SK-N-SH treated with all-trans-retinoic acid at 6 μM for 48 hours (cell line): ENCODE data around the gene GRID2IP.

Source experiments
- ESRRG ChIP-seq: fragments of 250-450 bp; sonication (Bioruptor Pico); IDR thresholded peaks from 2 replicates; pipeline ENCODE4 v1.6.1; 2021; ENCODE audit warnings: mild to moderate bottlenecking
- TOX ChIP-seq: fragments of 250-450 bp; sonication (Bioruptor Pico); IDR thresholded peaks from 2 replicates; pipeline ENCODE4 v1.8.0; 2021; ENCODE audit warnings: mild to moderate bottlenecking, moderate library complexity, borderline replicate concordance
- ZNF70 ChIP-seq: fragments of 450-650 bp; formaldehyde crosslinking; IDR thresholded peaks from 2 replicates; pipeline ENCODE4 v1.5.0; 2020; ENCODE audit warnings: mild to moderate bottlenecking, moderate library complexity
- TF ChIP-seq, protein P1 (sequence below): fragments of 250-450 bp; sonication (Bioruptor Pico); IDR thresholded peaks from 2 replicates; pipeline ENCODE4 v1.8.0; 2020; ENCODE audit warnings: mild to moderate bottlenecking, moderate library complexity, borderline replicate concordance

DNA sequence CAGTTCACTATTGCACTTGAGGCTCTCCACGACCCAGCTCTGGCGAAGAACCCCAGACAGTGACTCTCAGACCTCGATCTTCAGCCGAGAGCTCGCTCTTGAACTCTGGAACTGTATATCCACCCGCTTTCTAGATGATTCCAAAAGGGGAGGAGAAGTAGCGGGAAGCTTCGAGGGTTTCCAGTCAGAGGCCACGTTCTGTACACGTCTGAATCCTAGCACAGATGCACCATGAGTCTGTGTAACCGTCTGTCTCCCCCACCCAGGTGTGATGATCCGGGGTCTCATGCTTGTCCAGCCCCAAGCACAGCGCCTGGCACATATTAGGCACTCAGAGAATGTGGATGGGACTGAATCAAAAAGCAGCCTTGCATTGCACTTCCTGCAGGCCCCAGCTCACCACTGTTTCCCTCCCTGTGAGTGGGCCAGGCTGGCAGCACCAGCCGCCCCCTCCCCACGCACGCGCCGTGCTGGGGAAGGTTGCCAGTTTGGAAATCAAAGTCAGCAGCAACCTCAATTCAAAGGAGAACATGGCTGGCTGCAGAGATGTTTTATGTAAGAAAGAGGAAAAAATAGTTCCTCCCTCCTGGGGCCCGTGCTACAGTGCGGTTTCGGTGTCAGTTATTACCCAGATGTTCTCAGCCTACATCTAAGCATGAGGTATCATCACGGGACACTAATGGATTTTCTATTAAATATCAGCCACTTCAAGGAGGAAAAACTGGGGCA, 5.7 kb downstream of the GRID2IP start:
- no peak for TF ChIP-seq TOX (CRISPR knock-in tag)
- no peak for TF ChIP-seq ESRRG (CRISPR knock-in tag)
- no peak for TF ChIP-seq ZNF70 (CRISPR knock-in tag)
- TF ChIP-seq, protein P1, sequence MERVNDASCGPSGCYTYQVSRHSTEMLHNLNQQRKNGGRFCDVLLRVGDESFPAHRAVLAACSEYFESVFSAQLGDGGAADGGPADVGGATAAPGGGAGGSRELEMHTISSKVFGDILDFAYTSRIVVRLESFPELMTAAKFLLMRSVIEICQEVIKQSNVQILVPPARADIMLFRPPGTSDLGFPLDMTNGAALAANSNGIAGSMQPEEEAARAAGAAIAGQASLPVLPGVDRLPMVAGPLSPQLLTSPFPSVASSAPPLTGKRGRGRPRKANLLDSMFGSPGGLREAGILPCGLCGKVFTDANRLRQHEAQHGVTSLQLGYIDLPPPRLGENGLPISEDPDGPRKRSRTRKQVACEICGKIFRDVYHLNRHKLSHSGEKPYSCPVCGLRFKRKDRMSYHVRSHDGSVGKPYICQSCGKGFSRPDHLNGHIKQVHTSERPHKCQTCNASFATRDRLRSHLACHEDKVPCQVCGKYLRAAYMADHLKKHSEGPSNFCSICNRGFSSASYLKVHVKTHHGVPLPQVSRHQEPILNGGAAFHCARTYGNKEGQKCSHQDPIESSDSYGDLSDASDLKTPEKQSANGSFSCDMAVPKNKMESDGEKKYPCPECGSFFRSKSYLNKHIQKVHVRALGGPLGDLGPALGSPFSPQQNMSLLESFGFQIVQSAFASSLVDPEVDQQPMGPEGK (CRISPR knock-in tag), result no peak
